ENCODE measurements around the gene LRPAP1. TPM values are rescaled to one million over a fixed set of nuclear protein-coding genes. Genes with fewer than 3 reads are reported as not detected.
"Not testable (repeated sequence)": the region's sequence is repeated elsewhere in the genome, so short reads cannot be mapped to it uniquely, and the experiment has no call there.

LRPAP1 gene
- total RNA-seq, 1 donor from 2014 or later, result 307 TPM

DNA sequence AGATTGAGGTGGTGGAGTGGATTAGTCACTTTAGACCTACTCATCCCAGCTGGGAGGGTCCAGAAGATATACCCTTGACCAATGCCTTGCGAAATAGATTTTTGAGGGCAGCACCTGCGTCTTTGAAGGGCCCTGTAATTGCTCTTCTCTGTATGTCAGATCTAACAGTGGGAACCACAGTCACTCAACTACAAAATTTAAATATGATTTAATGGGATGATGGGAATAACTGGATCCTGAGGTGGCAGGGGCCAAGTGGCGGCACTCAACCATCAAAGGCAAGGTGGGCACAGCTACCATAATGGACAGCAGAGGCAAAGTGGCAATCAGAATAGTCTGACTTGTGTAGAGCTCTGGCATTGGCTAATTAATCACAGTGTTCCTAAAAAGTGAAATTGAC lies 76.6 kb downstream of the LRPAP1 start:
- intact Hi-C loops (cut with micrococcal nuclease); ATAC-seq; DNase-seq: not testable (repeated sequence)

Other genes starting within 250 kb of the LRPAP1 start
- gene RGS12, start 239.4 kb downstream of the LRPAP1 start, total RNA-seq, result 14.6 TPM
- 0.67 TPM for gene HGFAC, start 90.5 kb downstream of the LRPAP1 start, total RNA-seq
- gene DOK7, start 69.1 kb downstream of the LRPAP1 start, total RNA-seq, result 35.5 TPM
- 5.9 TPM for gene ADRA2C, start 234.0 kb upstream of the LRPAP1 start, total RNA-seq

Data from left ventricle myocardium superior (tissue), 1 donor.